HEK293 (cell line): ENCODE data around the gene BCL2.

ENCODE experiments used
- ATF2 ChIP-seq: fragments of 450-650 bp; formaldehyde crosslinking; IDR thresholded peaks from 2 replicates; pipeline ENCODE4 v1.5.1; 2016; ENCODE audit warnings: missing biosample characterization, missing genetic modification characterization, low read depth
- EGR2 ChIP-seq: fragments of 450-650 bp; formaldehyde crosslinking; IDR thresholded peaks from 2 replicates; pipeline ENCODE4 v1.5.1; 2016; ENCODE audit warnings: low read depth, missing biosample characterization, missing genetic modification characterization
- GLIS1 ChIP-seq: fragments of 450-650 bp; formaldehyde crosslinking; IDR thresholded peaks from 2 replicates; pipeline ENCODE4 v1.5.1; 2016; ENCODE audit warnings: missing biosample characterization, missing genetic modification characterization
- KLF8 ChIP-seq: fragments of 450-650 bp; formaldehyde crosslinking; IDR thresholded peaks from 2 replicates; pipeline ENCODE4 v1.5.1; 2016; ENCODE audit warnings: missing biosample characterization, missing genetic modification characterization
- KLF9 ChIP-seq: fragments of 450-650 bp; formaldehyde crosslinking; IDR thresholded peaks from 2 replicates; pipeline ENCODE4 v1.5.1; 2016; ENCODE audit warnings: missing biosample characterization, missing genetic modification characterization, low read depth
- MZF1 ChIP-seq: fragments of 450-650 bp; formaldehyde crosslinking; IDR thresholded peaks from 2 replicates; pipeline ENCODE4 v1.5.1; 2017; ENCODE audit warnings: missing biosample characterization, missing genetic modification characterization, borderline replicate concordance
- PBX3 ChIP-seq: sonication (generic); formaldehyde crosslinking; IDR thresholded peaks from 2 replicates; pipeline ENCODE4 v1.8.1; 2022; ENCODE audit warnings: mild to moderate bottlenecking, moderate library complexity, missing genetic modification reagents
- ZBTB49 ChIP-seq: fragments of 450-650 bp; formaldehyde crosslinking; IDR thresholded peaks from 2 replicates; pipeline ENCODE4 v1.5.1; 2016; ENCODE audit warnings: missing biosample characterization, missing genetic modification characterization, low read depth
- ZBTB8A ChIP-seq: fragments of 450-650 bp; formaldehyde crosslinking; IDR thresholded peaks from 2 replicates; pipeline ENCODE4 v1.5.1; 2016; ENCODE audit warnings: missing biosample characterization, missing genetic modification characterization
- ZFHX2 ChIP-seq: fragments of 450-650 bp; formaldehyde crosslinking; conservative IDR thresholded peaks from 2 replicates; pipeline ENCODE4 v1.5.1; 2016; ENCODE audit warnings: missing biosample characterization, missing genetic modification characterization
- ZFP41 ChIP-seq: fragments of 450-650 bp; formaldehyde crosslinking; IDR thresholded peaks from 2 replicates; pipeline ENCODE4 v1.5.1; 2016; ENCODE audit warnings: missing biosample characterization, missing genetic modification characterization, borderline replicate concordance
- ZFP69B ChIP-seq: fragments of 450-650 bp; formaldehyde crosslinking; IDR thresholded peaks from 2 replicates; pipeline ENCODE4 v1.5.1; 2016; ENCODE audit warnings: missing biosample characterization, missing genetic modification characterization
- ZNF138 ChIP-seq: fragments of 450-650 bp; formaldehyde crosslinking; IDR thresholded peaks from 2 replicates; pipeline ENCODE4 v1.5.1; 2016; ENCODE audit warnings: missing biosample characterization, missing genetic modification characterization, borderline replicate concordance
- ZNF148 ChIP-seq: fragments of 450-650 bp; formaldehyde crosslinking; IDR thresholded peaks from 2 replicates; pipeline ENCODE4 v1.5.0; 2017; ENCODE audit warnings: missing biosample characterization, missing genetic modification characterization, borderline replicate concordance
- ZNF274 ChIP-seq, 2 experiments: fragments of 200-500 bp in 1 of 2; fragments of 450-650 bp in 1 of 2; sonication (Bioruptor generic) in 1 of 2; formaldehyde crosslinking in 1 of 2; IDR thresholded peaks; 2 replicates each; pipeline versions ENCODE4 v1.5.1 to v1.6.1; 2014 to 2016; ENCODE audit warnings: borderline replicate concordance in 1 of 2, inconsistent platforms in 1 of 2, low read length in 1 of 2, missing biosample characterization in 1 of 2, missing genetic modification characterization in 1 of 2
- ZNF280D ChIP-seq: fragments of 450-650 bp; formaldehyde crosslinking; IDR thresholded peaks from 2 replicates; pipeline ENCODE4 v1.5.1; 2016; ENCODE audit warnings: missing biosample characterization, missing genetic modification characterization
- ZNF629 ChIP-seq: fragments of 450-650 bp; formaldehyde crosslinking; IDR thresholded peaks from 2 replicates; pipeline ENCODE4 v1.5.1; 2017; ENCODE audit warnings: missing biosample characterization, missing genetic modification characterization
- ZNF701 ChIP-seq: fragments of 450-650 bp; formaldehyde crosslinking; IDR thresholded peaks from 2 replicates; pipeline ENCODE4 v1.5.1; 2016; ENCODE audit warnings: missing biosample characterization, missing genetic modification characterization
- ZNF747 ChIP-seq: fragments of 450-650 bp; formaldehyde crosslinking; IDR thresholded peaks from 2 replicates; pipeline ENCODE4 v1.5.1; 2016; ENCODE audit warnings: missing biosample characterization, missing genetic modification characterization
- ZNF837 ChIP-seq: fragments of 450-650 bp; formaldehyde crosslinking; IDR thresholded peaks from 2 replicates; pipeline ENCODE4 v1.5.1; 2016; ENCODE audit warnings: missing biosample characterization, missing genetic modification characterization
- TF ChIP-seq, protein P1 (sequence below): fragments of 450-650 bp; formaldehyde crosslinking; IDR thresholded peaks from 2 replicates; pipeline ENCODE4 v1.5.1; 2016; ENCODE audit warnings: missing biosample characterization, missing genetic modification characterization
- TF ChIP-seq, protein P2 (sequence below): fragments of 450-650 bp; formaldehyde crosslinking; IDR thresholded peaks from 2 replicates; pipeline ENCODE4 v1.5.1; 2016; ENCODE audit warnings: missing biosample characterization, missing genetic modification characterization

BCL2 gene

DNA sequence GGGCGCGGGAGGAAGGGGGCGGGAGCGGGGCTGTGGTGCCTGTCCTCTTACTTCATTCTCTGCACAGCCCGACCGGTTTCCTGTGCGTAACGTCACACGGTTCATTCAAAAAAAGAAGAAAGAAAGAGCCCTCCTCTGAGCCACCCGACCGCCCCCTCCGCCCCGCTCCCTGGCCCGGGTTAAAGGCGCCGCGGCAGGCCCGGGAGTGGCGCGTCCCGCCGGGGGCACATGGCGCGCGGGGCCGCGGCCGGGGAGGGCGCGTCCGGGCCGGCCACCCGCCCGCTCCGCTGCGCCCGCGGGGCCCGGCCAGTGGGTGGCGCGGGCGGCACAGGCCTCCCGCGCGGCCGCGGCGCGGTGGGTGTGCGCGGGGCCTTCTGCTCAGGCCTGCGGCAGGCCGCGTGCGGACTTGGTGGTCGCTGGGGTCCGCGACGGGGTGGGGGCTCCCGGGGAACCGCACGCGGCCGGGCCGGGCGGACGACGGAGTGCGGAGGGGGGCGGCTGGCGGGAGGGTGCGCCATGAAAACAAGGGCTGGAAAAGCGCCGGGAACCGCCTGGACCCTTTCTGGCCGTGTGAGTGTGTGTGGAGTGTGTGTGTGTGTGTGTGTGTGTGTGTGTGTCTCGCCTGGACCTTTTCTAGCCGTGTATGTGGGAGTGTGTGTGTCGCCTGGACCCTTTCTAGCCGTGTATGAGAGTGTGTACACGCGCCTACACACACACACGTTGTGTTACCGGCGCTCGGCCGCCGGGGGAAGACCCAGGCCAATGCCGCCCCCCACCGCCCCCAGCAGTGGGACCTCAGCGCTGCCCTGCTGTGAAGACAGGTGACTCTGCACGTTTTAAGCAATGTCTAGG lies 780 bp upstream of the BCL2 start (continued):
- TF ChIP-seq ZBTB49: no peak
- no peak for TF ChIP-seq ZFP69B (tag by site-specific recombination)
- TF ChIP-seq ZNF274 (IDR thresholded peaks at IDR 0.05; ENCODE audit: low read length): no peak
- no peak for TF ChIP-seq ZNF274 (tag by site-specific recombination; IDR thresholded peaks at IDR 0.05; ENCODE audit: borderline replicate concordance)
- peak; percentile 15 for TF ChIP-seq GLIS1 (tag by site-specific recombination)
- TF ChIP-seq MZF1: no peak
- peak; percentile 49; the same call in 1 of the 2 replicates for TF ChIP-seq KLF8 (tag by site-specific recombination)
- peak; percentile 79 for TF ChIP-seq EGR2 (tag by site-specific recombination)
- TF ChIP-seq, protein P1, sequence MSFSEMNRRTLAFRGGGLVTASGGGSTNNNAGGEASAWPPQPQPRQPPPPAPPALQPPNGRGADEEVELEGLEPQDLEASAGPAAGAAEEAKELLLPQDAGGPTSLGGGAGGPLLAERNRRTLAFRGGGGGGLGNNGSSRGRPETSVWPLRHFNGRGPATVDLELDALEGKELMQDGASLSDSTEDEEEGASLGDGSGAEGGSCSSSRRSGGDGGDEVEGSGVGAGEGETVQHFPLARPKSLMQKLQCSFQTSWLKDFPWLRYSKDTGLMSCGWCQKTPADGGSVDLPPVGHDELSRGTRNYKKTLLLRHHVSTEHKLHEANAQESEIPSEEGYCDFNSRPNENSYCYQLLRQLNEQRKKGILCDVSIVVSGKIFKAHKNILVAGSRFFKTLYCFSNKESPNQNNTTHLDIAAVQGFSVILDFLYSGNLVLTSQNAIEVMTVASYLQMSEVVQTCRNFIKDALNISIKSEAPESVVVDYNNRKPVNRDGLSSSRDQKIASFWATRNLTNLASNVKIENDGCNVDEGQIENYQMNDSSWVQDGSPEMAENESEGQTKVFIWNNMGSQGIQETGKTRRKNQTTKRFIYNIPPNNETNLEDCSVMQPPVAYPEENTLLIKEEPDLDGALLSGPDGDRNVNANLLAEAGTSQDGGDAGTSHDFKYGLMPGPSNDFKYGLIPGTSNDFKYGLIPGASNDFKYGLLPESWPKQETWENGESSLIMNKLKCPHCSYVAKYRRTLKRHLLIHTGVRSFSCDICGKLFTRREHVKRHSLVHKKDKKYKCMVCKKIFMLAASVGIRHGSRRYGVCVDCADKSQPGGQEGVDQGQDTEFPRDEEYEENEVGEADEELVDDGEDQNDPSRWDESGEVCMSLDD: 0 out of 2 replicates have a peak, but pooled peaks have one; percentile 31
- no peak for TF ChIP-seq ZNF701 (tag by site-specific recombination)
- TF ChIP-seq, protein P2, sequence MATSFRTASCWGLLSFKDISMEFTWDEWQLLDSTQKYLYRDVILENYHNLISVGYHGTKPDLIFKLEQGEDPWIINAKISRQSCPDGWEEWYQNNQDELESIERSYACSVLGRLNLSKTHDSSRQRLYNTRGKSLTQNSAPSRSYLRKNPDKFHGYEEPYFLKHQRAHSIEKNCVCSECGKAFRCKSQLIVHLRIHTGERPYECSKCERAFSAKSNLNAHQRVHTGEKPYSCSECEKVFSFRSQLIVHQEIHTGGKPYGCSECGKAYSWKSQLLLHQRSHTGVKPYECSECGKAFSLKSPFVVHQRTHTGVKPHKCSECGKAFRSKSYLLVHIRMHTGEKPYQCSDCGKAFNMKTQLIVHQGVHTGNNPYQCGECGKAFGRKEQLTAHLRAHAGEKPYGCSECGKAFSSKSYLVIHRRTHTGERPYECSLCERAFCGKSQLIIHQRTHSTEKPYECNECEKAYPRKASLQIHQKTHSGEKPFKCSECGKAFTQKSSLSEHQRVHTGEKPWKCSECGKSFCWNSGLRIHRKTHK (tag by site-specific recombination): no peak
- peak; percentile 90 for TF ChIP-seq ZFHX2 (tag by site-specific recombination)
- 0 out of 2 replicates have a peak, but pooled peaks have one; percentile 37 for TF ChIP-seq ZNF148 (tag by site-specific recombination)
- TF ChIP-seq PBX3: no peak
- no peak for TF ChIP-seq ZNF280D
- no peak for TF ChIP-seq ZNF138
- no peak for TF ChIP-seq ATF2 (tag by site-specific recombination)
- TF ChIP-seq ZNF837 (tag by site-specific recombination): no peak
- TF ChIP-seq KLF9: peak; percentile 17; the same call in 1 of the 2 replicates
- no peak for TF ChIP-seq ZNF629 (tag by site-specific recombination)
- TF ChIP-seq ZNF747 (tag by site-specific recombination): no peak
- 0 out of 2 replicates have a peak, but pooled peaks have one; percentile 31 for TF ChIP-seq ZBTB8A (tag by site-specific recombination)
- no peak for TF ChIP-seq ZFP41
